ENCODE data around the gene INTS14.

INTS14 gene

GRCh38 chr15:65530318-65531111, 80.4 kb downstream of the INTS14 start, which contains the start of gene HACD3:
Gene HACD3 (plus strand): TSS chr15:65530463. CDS start chr15:65530632, 169 bp downstream.
- DNase-seq = peak; percentile 83

DNA sequence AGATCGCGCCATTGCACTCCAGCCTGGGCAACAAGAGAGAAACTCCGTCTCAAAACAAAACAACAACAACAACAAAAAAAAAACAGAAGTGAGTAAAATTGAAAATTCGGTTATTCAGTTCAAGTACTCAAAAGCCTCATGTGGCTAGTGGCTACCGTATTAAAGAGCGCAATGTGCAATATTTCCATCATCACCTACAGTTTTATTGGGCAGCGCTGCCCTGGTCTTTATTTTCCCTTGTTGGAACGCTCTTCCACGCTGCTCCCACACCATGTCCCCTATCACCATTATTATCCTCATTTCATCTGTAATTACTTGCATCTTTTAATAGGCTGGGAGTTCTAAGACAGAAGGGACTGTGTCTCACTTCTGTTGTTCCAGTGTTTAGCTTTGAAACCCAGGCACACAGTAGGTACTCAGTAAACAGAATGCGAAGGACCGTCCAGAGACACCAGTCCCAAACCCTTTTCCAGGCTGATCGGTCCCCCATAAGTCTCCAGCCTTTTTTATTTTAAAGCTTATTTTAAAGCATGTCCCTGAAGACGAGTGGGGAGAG, 81.1 kb downstream of the INTS14 start:
- no peak for DNase-seq
